Effector CD8-positive, alpha-beta T cell (primary cell): Measurements from ENCODE around the gene ZDHHC8.

ENCODE experiments used
- DNase-seq: peaks from one replicate; lab custom pipeline; 2025; lab: John Stamatoyannopoulos, UW

ZDHHC8 gene

DNA sequence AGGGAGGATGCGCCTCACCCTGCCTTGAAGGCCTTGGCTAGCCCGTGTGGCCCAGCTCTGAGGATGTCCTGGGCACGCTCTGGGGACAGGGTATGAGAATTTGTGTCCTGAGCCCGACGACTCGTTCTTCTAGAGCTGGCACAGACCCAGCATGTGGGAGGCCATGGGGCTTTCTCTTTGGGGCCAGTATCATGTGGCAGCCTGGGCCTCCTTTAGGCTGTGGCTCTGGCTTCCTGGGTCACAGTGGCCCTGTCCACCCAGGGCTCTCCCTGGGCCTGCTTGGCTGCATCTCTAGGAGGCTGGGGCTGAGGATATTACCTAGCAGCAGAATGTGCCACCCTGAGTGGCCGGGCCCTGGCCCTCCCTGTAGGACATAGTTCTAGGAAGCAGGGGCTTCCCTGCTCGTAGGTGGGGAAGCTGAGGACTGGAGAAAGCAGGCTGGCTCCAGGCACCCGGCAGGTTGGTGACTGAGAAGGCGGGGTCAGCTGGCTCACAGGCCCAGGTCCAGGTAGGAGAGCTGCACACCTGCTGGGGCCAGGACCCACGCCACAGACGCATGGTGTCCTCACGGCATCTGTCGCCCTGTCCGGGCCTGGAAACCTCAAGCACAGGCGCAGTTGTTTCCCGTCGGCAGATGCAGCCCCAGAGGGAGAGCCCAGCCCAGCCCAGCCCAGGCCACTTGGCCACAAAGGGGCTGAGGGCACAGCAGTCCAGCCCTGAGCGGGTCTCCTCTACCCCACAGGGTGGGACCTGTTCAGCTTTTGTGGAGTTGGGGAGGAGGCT, 12.5 kb downstream of the ZDHHC8 start:
- no peak for DNase-seq

DNA sequence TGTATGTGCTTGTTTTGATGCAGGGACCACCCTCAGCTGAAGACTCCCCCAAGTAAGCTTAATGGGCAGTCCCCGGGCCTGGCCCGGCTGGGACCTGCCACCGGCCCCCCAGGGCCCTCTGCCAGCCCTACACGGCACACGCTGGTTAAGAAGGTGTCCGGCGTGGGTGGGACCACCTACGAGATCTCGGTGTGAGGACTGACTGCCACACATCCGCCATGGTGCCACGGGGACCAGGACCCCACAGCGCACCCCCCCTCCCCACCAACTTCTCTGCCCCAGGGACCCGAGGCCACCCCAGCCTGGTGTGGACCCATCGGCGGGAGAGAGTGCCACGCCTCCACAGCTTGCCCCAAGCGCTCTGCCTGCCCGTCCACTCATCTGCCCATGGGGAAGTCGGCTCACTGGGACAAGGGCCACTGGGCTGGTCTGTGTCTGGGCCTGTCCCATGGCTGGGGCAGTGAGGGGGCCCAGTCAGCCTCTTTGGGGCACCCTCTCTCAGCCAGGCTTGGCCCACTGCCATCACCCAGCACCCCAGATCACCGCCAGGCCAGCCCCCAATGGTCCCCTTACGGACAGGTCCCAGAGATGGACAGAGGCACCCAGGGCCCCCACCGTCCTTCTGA, 13.7 kb downstream of the ZDHHC8 start:
- no peak for DNase-seq

DNA sequence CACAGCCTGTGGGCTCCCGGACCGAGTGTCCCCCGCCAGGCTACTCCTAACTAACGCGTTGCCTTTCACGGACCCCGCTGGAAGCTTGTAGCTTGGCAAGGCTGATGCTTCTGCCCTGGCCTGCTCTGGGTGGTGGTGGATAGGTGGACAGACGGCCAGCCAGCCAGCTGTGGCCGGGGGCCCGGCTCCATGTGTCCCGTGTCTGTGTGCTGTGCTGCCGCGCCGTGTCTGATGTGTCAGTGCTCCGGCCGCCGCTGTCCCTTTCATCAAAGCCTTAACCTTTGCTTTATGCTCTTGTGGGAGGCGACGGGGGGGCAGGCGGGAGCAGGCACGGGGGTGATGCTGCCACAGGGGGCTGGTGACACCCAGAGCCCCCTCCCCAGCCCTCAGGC, 14.2 kb downstream of the ZDHHC8 start:
- no peak for DNase-seq

DNA sequence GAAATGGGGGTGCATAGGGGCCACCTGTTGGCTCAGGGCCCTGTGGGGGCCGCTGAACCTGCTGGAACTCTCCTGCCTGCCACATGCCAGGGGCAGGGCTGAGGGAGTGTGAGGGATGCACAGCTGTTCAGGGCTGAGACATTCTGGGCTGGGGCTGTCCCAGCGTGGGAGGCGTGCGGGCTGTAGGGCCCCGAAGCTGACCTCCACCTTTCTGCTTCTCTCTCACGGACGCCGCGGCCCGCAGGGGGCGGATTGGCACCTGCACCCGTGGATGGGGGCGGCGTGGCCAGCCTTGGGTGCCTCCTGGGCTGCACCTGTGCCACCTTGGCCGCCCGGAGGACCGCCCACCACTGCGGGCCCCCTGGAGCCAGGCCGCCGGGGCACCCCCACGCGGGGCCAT, 15.2 kb downstream of the ZDHHC8 start:
- DNase-seq: no peak

DNA sequence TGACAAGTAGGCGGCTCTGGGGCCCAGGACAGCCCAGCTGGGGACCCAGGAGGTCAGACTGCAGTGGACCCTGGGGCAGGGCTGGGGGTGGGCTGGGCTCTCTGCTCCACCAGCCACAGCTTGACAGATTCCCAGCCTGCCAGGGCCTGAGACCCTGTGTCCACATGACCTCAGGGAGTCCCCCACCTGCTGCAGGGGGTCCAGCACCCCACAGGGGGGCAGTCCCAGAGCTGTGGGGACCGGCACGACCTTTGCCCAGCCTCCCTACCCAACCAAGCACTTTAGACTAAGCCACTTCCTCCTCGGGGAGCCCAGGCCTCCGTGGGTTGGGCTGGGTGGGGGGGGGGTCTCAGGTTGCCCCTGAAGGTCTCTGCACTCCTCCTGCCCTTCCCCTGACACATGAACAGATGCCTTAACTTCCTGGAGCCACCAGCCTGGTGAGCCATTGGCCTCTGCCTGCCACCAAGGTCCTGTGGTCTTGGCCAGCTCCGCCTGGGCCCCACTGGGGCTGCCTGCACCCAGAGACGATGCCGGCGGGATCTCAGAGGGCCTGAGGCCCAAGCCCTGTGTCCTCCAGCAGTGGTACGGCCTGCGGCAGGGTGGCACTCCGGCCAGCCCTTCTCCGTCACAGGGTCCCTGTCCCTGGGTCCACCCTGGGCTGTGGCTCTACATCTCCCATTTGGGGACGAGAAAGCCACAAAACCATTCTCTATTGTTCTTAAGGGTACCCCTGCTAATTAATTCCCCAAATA, 15.8 kb downstream of the ZDHHC8 start:
- no peak for DNase-seq

DNA sequence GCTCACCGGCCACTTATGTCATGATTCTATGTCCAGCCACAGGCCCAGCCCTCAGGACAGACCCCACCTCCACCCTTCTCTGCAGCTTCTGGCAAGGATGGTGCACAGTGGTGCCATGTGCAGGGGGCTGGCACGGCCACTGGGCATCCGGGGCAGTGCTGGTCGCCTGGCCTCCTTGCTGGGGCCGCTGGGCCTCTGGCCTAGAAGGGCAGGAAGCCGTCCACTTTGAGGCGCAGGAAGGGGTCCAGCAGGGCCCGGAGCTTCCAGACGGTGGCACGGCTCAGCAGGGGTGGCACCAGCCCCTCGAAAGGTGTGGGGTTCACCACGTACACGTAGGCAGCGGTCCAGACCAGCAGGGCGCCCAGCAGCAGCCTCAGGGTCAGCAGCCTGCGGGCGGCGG, 16.8 kb downstream of the ZDHHC8 start:
- no peak for DNase-seq

DNA sequence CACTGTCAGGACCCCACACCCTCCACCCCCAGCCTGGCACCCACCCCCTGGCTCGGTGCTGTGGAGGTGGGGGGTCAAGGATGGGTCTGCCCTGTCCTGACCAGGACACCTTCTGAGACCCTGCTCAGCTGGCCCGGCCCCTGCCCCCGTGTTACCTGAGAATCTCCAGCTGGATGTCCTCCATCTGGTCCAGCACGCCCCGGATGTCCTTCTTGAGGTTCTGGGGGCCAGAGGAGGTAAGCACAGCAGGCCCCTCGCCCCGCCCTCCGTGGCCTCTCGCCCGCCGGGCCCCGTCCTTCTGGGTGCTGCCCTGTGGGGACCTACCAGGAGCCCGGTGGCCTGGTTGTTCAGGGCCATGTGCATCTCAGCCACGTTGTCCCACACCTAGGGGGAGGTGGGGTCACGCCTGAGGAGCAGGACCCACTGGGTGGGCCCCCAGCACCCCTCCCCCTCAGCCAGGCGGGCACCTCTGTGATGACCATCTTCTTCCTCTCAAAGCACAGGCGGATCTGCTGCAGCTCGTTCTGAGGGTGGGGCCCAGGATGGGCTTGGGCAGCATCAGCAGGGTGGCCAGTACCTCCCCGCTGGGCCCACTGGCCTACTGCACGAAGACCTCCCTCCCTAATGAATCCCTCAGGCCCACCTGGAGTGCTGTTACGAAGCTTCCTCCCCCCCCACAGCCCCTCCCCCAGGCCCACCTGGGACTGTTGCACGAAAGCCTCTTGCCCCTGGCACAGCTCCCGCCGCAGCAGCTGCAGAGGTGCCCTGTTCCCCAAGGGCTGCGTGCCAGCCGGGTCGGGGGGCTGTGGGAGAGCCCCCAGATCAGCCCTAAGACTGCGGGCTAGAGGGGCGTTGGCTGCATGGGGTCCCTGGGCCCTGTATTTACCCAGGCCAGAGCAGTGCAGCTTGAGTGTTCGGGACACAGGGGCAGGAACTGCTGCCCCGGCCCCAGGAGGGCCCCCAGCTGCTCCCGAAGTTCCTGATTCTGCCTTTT, 17.9 kb downstream of the ZDHHC8 start:
- no peak for DNase-seq

DNA sequence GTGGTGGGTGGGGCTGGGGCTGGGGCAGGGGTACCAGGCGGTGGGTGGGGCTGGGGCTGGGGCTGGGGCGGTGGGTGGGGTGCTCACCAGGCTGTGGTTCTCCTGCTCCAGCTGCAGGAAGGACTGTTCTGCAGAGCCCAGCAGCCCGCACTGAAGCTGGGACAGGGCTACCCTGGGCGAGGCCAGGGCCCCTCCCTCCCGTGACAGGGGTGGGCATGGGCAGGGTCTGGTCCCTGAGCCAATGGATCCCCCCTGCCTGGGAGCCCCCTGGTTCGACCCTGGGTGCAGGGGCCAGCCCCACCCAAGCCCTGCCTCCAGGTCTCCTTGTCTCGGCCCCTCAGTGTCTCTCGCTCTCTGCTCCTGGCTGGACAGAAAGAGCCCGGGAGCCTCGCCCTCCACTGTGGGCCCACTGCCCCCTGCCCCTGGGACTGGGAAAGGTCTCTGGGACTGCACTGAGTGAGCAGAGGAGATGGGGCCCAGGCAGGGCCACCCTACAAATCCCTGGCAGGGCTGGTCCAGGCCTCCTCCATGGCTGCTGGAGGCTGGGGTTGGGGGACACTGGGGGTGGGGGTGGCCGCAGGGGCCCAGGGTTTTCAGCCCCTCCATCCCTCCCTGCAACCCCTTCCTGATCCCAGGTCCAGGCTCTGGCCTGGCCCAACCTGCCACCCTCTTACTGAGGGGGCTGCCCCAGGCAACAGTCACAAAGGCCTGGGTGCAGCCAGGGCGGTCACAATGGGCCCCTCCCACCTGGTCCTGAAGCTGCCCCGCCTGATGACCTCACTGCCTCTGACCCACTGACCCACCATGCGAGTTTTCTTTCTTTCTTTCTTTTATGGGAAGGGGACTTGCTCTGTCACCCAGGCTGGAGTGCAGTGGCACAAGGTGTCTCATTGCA, 19.0 kb downstream of the ZDHHC8 start, which contains the start of gene CCDC188:
TSS of gene CCDC188 (minus strand) at position 675 of the 895 bp plus-strand sequence. CDS start at position 606, 69 bp downstream.
- DNase-seq: no peak

DNA sequence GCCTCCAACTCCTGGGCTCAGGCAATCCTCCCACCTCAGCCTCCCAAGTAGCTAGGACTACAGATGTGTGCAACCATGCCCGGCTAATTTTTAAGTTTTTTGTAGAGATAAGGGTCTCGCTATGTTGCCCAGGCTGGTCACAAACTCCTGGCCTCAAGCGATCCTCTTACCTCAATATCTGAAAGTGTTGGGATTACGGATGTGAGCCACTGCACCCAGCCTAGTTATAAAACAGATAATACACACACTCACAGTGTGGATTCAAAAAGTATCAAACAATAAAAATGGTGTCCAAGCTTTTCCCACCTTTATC, 19.6 kb downstream of the ZDHHC8 start:
- DNase-seq: no peak

DNA sequence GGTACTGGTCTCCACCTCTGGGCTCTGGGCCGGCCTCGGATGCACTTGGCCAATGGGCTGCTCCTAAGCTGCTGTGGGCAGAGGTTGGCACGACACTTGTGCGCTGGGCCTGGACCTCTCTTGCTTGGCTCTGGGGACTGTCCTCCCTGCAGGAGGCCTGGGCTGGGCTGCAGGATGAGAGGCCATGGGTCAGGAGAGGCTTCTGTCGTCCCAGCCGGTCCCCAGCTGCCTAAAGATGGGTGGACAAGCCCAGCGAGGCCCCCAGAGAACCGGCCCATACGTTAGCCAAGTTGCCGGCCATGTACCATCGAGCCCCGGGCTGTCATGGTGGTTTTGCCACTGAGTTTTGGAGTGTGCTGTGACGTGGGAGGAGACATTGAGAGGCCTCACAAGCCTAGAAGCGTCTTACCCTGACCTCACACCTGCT, 20.9 kb downstream of the ZDHHC8 start:
- DNase-seq: no peak

DNA sequence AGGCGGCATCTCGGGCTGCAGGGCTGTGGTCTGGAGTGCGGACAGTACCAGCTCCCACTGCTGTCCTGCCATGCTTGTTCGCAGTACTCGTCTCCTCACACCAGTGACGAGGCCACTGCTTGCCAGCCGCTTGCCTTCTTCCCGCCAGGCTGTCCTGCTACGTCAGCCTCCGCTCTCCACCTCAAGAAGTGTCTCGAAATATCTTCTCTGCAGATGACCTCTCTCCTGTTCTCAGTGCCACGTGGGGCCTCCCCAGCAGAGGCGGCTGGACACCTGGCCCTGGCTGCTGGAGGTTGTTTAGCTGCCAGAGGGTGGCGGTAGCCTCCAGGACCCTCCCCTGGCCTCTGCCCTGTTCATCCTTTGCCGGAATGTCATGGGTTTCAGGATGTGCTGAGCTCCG, 22.3 kb downstream of the ZDHHC8 start:
- DNase-seq: no peak

DNA sequence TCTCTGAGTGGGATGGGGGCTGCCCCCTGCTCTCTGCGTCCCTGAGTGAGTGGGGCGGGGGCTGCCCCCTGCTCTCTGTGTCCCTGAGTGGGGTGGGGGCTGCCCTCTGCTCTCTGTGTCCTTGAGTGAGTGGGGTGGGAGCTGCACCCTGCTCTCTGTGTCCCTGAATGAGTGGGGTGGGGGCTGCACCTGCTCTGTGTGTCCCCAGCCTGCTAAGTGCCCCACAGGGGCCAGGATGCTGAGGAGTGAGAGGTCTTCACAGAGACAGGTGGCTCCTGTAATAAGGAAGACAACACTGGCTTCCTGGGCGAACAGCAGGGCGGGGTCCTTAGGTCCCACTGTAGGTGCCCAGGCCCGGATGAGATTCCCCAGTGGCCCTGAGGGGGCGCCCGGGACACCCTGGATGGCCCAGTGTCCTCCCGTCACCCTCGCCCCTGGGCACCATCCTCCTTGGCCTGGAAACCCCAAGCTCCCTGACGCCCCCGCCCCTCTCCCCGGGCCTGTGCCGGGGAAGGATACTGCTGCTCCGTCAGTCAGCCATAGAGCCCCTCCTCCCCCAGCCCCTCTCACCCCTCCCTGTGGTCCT, 23.1 kb downstream of the ZDHHC8 start:
- DNase-seq: no peak

DNA sequence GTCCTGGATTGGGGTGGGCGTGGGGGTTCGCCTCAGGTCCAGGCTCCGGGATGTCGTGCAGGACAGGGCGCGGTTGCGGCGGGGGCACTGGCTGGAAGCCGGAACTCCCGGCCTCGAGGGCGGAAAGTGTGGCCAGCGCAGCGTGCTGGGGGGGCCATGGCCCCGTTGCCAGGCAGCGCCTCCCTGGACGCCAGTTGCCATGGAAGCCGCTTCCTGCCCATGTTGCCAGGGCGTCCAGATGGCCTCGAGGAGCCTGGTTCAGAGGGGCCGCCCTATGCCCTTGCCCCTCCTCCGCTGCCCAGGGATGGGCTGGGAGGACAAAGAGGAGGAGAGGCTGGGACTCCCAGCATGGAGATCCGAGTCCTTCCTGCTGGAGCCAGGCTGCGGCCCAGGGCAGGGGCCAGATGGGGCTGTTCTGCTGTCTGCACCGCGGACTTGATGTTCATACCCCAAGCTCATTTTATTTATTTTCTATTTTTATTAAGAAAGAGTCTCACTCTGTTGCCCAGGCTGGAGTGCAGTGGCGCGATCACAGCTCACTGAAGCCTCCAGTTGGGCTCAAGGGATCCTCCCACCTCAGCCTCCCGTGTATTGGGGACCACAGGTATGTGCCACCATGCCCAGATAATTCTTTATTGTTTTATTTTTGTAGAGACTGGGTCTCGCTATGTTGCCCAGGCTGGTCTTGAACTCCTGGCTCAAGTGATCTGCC, 23.9 kb downstream of the ZDHHC8 start:
- DNase-seq: no peak

DNA sequence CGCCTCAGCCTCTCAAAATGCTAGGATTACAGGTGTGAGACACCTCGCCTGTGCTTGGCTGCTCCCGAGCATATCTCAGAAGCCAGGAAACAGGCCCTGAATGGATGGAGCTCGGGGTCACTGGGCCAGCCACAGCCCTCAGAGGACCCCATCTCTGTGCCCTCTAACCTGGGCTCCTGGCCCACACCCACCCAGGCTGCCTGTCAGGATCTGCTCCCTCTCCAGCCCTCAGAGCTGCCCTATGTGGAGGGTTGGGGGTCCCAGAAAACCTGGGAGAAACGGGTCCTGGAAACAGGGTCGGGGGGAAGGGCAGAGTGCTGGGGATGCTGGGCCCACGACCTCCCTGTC, 24.4 kb downstream of the ZDHHC8 start:
- DNase-seq: no peak

DNA sequence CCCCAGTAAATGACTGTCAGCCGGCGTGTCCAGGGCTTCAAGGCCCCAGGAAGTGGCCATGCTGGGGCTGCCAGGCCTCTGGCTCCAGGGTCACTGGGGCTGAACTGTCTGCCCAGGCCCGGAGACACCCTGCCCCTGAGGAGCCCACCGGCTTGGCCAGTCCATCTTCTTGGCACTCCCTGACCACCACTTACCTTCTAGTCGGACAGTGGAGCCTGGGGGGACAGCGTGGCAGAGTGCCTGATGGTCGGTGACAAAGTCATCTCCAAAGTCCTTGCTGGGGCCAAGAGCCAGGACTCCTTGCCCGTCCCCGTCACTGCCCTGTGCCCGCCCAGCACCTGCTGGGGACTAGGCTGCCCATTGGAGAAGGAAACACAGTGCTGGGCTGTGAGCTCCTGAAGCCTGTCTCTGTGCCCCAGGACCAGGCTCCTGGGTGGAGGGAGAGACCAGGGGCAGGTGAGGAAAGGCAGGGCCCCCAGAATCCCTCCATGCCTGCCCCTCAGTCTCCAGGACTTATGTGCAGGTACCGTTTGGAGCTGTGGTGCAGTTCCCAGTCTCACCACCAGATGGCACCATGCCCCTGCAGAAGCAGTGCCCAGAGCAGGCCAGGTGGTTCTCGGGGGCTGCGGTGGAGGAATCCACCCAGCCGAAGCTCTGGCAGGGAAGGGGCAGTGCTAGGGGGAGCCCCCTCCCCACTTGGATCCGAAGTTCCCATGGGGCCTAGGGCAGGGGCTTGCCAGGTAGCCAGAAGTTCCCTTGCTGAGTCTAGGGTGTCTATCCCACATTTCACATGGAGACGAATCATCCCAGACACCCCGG, 25.2 kb downstream of the ZDHHC8 start:
- peak; percentile 84 for DNase-seq

DNA sequence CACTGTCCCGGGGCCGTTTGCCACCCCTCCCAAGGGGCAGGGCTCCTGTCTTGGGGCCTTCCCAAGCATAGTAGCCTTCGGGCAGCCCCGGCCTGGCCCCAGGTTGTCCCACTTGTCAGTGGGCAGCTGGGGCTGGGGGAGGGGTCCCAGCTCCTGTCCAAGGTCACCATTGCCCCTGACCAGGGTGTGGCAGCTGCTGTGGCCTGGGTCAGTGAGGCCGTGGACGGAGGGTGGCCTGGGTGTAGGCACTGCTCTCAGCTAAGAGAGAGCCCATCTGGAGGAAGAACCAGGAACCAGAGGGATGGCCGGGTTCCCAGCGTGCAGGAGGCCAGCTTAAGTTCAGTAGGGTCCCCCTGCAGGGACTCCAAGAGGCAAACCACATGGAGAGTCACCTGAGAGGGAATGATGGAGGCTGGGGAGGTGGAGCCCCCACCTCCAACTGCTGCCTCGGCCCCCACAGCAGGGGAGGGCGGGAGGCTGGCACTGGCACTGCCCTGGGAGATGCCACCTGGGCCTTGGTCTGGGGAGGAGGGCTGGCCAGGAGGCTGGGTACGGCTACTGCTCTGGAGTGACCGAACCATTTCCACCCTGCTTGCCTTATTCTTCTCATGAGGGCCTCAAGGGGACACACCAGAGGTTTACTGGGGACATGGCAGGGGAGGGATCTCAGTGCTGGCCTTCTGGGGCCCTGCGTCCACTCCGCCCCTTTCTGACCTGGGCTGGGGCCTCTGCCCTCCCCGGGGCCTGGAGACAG, 26.0 kb downstream of the ZDHHC8 start:
- no peak for DNase-seq

DNA sequence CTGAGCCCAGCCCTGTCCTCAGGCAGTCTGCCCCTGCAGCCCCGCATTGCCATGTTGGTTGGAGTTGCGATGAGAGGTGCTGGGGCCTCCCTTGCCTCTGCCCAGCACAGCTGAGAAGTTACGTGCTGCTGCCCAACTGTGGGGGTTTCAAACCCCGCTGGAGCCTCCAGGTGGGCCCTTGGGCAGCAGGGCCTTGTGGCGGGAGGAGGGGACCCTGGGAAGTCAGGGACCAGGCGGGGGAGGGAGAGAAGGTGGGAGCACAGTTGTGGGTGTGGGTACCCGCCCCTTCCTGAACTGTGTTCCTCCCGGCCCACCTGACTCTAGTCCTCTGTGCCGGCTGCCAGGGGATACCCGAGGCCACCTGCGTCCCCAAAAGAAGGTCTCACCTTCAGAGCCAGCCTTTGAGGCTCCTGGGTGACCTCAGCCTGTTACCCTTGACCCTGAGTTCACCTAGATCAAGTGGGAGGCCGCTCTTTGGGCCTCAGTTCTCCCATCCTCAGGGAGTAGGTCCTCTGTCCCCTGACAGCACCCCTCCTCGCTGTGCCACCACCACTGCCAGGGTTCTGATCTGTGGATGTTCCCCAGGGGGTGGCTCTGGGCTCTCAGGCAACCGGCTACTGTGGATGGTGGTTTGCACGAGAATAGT, 26.9 kb downstream of the ZDHHC8 start:
- no peak for DNase-seq

DNA sequence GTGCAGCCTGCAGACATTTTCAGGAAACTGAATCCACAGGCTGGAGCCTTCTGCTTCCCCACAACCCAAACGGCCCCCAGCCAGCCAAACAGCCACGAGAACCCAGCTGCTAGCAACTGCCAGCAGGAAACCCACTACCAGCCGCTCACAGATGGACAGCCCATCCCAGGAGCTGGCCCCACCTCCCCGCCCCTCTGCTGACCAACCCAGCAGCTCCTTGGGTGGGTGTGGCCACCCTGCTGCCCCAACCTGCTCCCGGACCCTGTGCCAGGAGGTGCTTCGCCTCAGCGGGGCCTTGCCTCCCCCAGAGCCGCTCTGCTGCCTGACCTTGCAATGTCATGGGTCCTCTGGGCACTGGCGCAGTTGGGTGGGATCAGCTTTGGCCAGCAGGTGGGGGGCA, 27.5 kb downstream of the ZDHHC8 start:
- no peak for DNase-seq
